SH-SY5Y (cell line): ENCODE measurements around the gene EFR3B.

ENCODE experiments used
- GATA2 ChIP-seq: IDR thresholded peaks from 2 replicates; pipeline ENCODE4 v1.6.1; 2011; ENCODE audit warnings: mild to moderate bottlenecking, low read depth, low read length
- GATA3 ChIP-seq: IDR thresholded peaks from 2 replicates; pipeline ENCODE4 v1.6.1; 2011; ENCODE audit warnings: low read depth, mild to moderate bottlenecking, low read length, moderate library complexity

- TF ChIP-seq GATA2, result no peak
- no peak for TF ChIP-seq GATA3
Measured at GRCh38 chr2:25164561-25164960, 122.7 kb downstream of the EFR3B start.
